Measurements from ENCODE around the gene CUL2. TPM values are rescaled to one million over a fixed set of nuclear protein-coding genes. Genes with fewer than 3 reads are reported as not detected.

Gene CUL2
- total RNA-seq, 1 donor from 2014 or later, result 43.4 TPM

GRCh38 chr10:35130663-35131062 is 40.5 kb upstream of the CUL2 start:
- Mint-ChIP-seq H3K27me3 (ENCODE audit: unreplicated experiment) (peaks cover 15% of the 10 kb centered on the region), H3K9me3 (ENCODE audit: unreplicated experiment) (no peaks in the 10 kb centered on the region), H3K27ac (ENCODE audit: unreplicated experiment) (no peak overlapping the region), H3K4me1 (ENCODE audit: unreplicated experiment) (peaks cover 8% of the 10 kb centered on the region), H3K36me3 (ENCODE audit: low read depth, unreplicated experiment) (no peaks in the 10 kb centered on the region), H3K4me3 (ENCODE audit: unreplicated experiment) (no peak overlapping the region)
- DNase-seq (ENCODE audit: low spot score), result no peak
- no peak for TF ChIP-seq CTCF (IDR thresholded peaks at IDR 0.05; ENCODE audit: unreplicated experiment)

GRCh38 chr10:35129185-35129674 is 39.1 kb upstream of the CUL2 start:
- Mint-ChIP-seq H3K27ac (ENCODE audit: unreplicated experiment) (no peak overlapping the region), H3K4me1 (ENCODE audit: unreplicated experiment) (peaks cover 8% of the 10 kb centered on the region), H3K9me3 (ENCODE audit: unreplicated experiment) (no peaks in the 10 kb centered on the region), H3K4me3 (ENCODE audit: unreplicated experiment) (no peak overlapping the region), H3K36me3 (ENCODE audit: low read depth, unreplicated experiment) (no peaks in the 10 kb centered on the region), H3K27me3 (ENCODE audit: unreplicated experiment) (peaks cover 15% of the 10 kb centered on the region)
- no peak for TF ChIP-seq CTCF (IDR thresholded peaks at IDR 0.05; ENCODE audit: unreplicated experiment)
- no peak for DNase-seq (ENCODE audit: low spot score)

- no peak for TF ChIP-seq CTCF (IDR thresholded peaks at IDR 0.05; ENCODE audit: unreplicated experiment)
- H3K4me1 Mint-ChIP-seq (ENCODE audit: unreplicated experiment), result peaks cover 8% of the 10 kb centered on the region
- H3K36me3 Mint-ChIP-seq (ENCODE audit: low read depth, unreplicated experiment), result no peaks in the 10 kb centered on the region
- H3K27me3 Mint-ChIP-seq (ENCODE audit: unreplicated experiment), result peaks cover 15% of the 10 kb centered on the region
- no peaks in the 10 kb centered on the region for H3K9me3 Mint-ChIP-seq (ENCODE audit: unreplicated experiment)
- DNase-seq (ENCODE audit: low spot score), result peak; percentile 57
- peak overlapping the region; percentile 86 for H3K4me3 Mint-ChIP-seq (ENCODE audit: unreplicated experiment)
- peak overlapping the region; percentile 92 for H3K27ac Mint-ChIP-seq (ENCODE audit: unreplicated experiment)
Observed at GRCh38 chr10:35127289-35127891, 37.2 kb upstream of the CUL2 start.

DNA sequence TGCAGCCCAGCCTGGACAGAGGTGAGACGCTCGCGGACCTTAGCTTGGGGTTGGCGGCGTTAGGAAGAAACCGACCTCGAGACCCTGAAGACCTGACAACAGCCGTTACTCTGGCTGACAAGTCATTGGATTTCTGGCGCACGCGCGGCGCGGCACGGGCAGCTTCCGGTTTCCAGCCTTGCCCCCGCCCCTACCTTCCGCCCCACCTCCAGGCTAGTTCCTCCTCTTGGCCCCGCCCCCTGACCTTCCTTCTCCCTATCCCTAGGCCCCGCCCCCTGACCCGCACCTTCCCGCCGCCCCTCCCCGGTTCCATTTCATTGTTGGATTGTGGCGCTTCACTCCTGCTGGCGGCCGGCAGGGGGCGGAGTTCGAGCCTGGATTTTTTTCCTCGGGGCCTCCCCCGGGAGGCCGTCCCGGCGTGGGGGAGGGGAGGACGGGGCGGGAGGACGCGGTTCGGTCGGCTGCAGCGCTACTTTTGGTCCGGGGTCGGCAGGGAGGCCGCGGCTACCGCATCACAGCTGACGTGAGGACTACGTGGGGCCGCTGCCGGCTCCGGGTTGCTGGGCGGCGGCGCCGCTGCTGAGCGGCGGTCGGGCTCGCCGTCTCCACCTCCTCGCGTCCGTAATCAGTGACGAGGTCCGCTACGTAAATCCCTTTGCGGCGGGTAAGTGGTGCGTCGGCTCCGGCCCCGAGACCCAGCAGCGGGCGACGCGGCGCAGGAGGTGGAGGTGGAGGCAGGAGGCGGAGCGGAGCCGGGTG is 36.6 kb upstream of the CUL2 start, which contains the start of gene CREM:
TSS of gene CREM (plus strand) at position 317 of the 759 bp plus-strand sequence. CDS start 10,990 bp downstream, outside the sequence.
- peak within 1 kb of the TSS; percentile 92 for H3K27ac Mint-ChIP-seq (ENCODE audit: unreplicated experiment)
- peaks cover 15% of the 10 kb centered on the region for H3K27me3 Mint-ChIP-seq (ENCODE audit: unreplicated experiment)
- no peaks in the 10 kb centered on the region for H3K9me3 Mint-ChIP-seq (ENCODE audit: unreplicated experiment)
- peak within 1 kb of the TSS; percentile 86 for H3K4me3 Mint-ChIP-seq (ENCODE audit: unreplicated experiment)
- H3K36me3 Mint-ChIP-seq (ENCODE audit: low read depth, unreplicated experiment), result no peaks in the 10 kb centered on the region
- peak; percentile 99 for TF ChIP-seq CTCF (IDR thresholded peaks at IDR 0.05; ENCODE audit: unreplicated experiment)
- DNase-seq (ENCODE audit: low spot score), result peak; percentile 99
- peaks cover 8% of the 10 kb centered on the region for H3K4me1 Mint-ChIP-seq (ENCODE audit: unreplicated experiment)

- H3K4me1 Mint-ChIP-seq (ENCODE audit: unreplicated experiment), result peaks cover 8% of the 10 kb centered on the region
- H3K9me3 Mint-ChIP-seq (ENCODE audit: unreplicated experiment), result no peaks in the 10 kb centered on the region
- H3K27ac Mint-ChIP-seq (ENCODE audit: unreplicated experiment), result peak overlapping the region; percentile 81
- H3K4me3 Mint-ChIP-seq (ENCODE audit: unreplicated experiment), result peak overlapping the region; percentile 86
- peaks cover 15% of the 10 kb centered on the region for H3K27me3 Mint-ChIP-seq (ENCODE audit: unreplicated experiment)
- no peaks in the 10 kb centered on the region for H3K36me3 Mint-ChIP-seq (ENCODE audit: low read depth, unreplicated experiment)
- TF ChIP-seq CTCF (IDR thresholded peaks at IDR 0.05; ENCODE audit: unreplicated experiment), result no peak
- DNase-seq (ENCODE audit: low spot score), result no peak
Observed at GRCh38 chr10:35126062-35126529, 36.0 kb upstream of the CUL2 start.
